Loucy (cell line): ENCODE measurements around the gene TUBGCP3.

Experiments
- H2AFZ ChIP-seq: fragments of 200-600 bp; sonication (generic); 2 replicates; pipeline ENCODE4 v1.6.0; 2016; ENCODE audit warnings: antibody characterized with exemption, mild to moderate bottlenecking, low read length, moderate library complexity
- H3F3A ChIP-seq: fragments of 200-600 bp; 2 replicates; pipeline ENCODE4 v1.6.0; 2016; ENCODE audit warnings: antibody characterized with exemption, low read depth, mild to moderate bottlenecking
- H3K27me3 ChIP-seq: fragments of 200-600 bp; sonication (generic); 2 replicates; pipeline ENCODE4 v1.6.1; 2014; ENCODE audit warnings: low read length, mild to moderate bottlenecking; ENCODE audit not compliant: insufficient read depth, poor library complexity, severe bottlenecking
- H3K36me3 ChIP-seq: fragments of 200-600 bp; sonication (generic); 2 replicates; pipeline ENCODE4 v1.6.1; 2016; ENCODE audit warnings: low read length; ENCODE audit not compliant: insufficient read depth
- H3K4me1 ChIP-seq: fragments of 200-600 bp; sonication (generic); 2 replicates; pipeline ENCODE4 v1.5.1; 2014; ENCODE audit warnings: low read length, mild to moderate bottlenecking; ENCODE audit not compliant: insufficient read depth, poor library complexity, severe bottlenecking
- H3K4me2 ChIP-seq: fragments of 200-600 bp; sonication (generic); 2 replicates; pipeline ENCODE4 v1.6.0; 2014; ENCODE audit warnings: antibody characterized with exemption, low read length, low read depth, mild to moderate bottlenecking; ENCODE audit not compliant: poor library complexity, severe bottlenecking
- H3K4me3 ChIP-seq: fragments of 200-600 bp; sonication (generic); 2 replicates; pipeline ENCODE4 v1.5.1; 2014; ENCODE audit warnings: low read length, mild to moderate bottlenecking, mixed read lengths; ENCODE audit not compliant: poor library complexity, severe bottlenecking
- H3K79me2 ChIP-seq: fragments of 200-600 bp; sonication (generic); 2 replicates; pipeline ENCODE4 v1.6.1; 2014; ENCODE audit warnings: low read length; ENCODE audit not compliant: insufficient read depth
- H3K9ac ChIP-seq: fragments of 200-600 bp; sonication (generic); 2 replicates; pipeline ENCODE4 v1.6.0; 2014; ENCODE audit warnings: mild to moderate bottlenecking, low read depth, low read length, moderate library complexity; ENCODE audit not compliant: poor library complexity, severe bottlenecking
- H3K9me2 ChIP-seq: fragments of 200-600 bp; sonication (generic); replicated peaks from 2 replicates; pipeline ENCODE4 v1.6.1; 2016; ENCODE audit warnings: low read depth, low read length, mixed read lengths
- H3K9me3 ChIP-seq: fragments of 200-600 bp; sonication (generic); 2 replicates; pipeline ENCODE4 v1.6.1; 2014; ENCODE audit warnings: mild to moderate bottlenecking, antibody characterized with exemption, low read length, low read depth; ENCODE audit not compliant: insufficient read depth
- H4K20me1 ChIP-seq: fragments of 200-600 bp; sonication (generic); 2 replicates; pipeline ENCODE4 v1.6.0; 2014; ENCODE audit warnings: antibody characterized with exemption, low read length, mild to moderate bottlenecking; ENCODE audit not compliant: insufficient read depth, poor library complexity, severe bottlenecking
- CTCF ChIP-seq: fragments of 200-600 bp; sonication (generic); conservative IDR thresholded peaks from 2 replicates; pipeline ENCODE4 v1.5.1; 2014; ENCODE audit warnings: mild to moderate bottlenecking, antibody characterized with exemption, low read length
- EZH2phosphoT487 ChIP-seq: fragments of 200-600 bp; IDR thresholded peaks from 2 replicates; pipeline ENCODE4 v1.6.1; 2018; ENCODE audit warnings: antibody characterized with exemption, mild to moderate bottlenecking, moderate library complexity, borderline replicate concordance

TUBGCP3 gene

GRCh38 chr13:112522578-112522977, 65.4 kb downstream of the TUBGCP3 start:
- Histone ChIP-seq H3K4me1 (no peaks in the 10 kb centered on the region), H3K9me2 (no peaks in the 10 kb centered on the region), H3K36me3 (peaks cover 38% of the 10 kb centered on the region; the same call in 1 of the 2 replicates)

GRCh38 chr13:112521073-112521685, 66.8 kb downstream of the TUBGCP3 start:
- H3K9me3 ChIP-seq = no peaks in the 10 kb centered on the region
- no peaks in the 10 kb centered on the region for H3K27me3 ChIP-seq
- H3K4me2 ChIP-seq = no peak overlapping the region
- no peaks in the 10 kb centered on the region for H3K79me2 ChIP-seq
- H2AFZ ChIP-seq = no peak overlapping the region
- no peaks in the 10 kb centered on the region for H3K4me1 ChIP-seq
- no peaks in the 10 kb centered on the region for H3F3A ChIP-seq
- H3K9me2 ChIP-seq = no peaks in the 10 kb centered on the region
- H4K20me1 ChIP-seq = no peaks in the 10 kb centered on the region
- no peak overlapping the region for H3K4me3 ChIP-seq
- no peak overlapping the region for H3K9ac ChIP-seq
- H3K36me3 ChIP-seq = peaks cover 51% of the 10 kb centered on the region; the same call in 1 of the 2 replicates
- TF ChIP-seq EZH2phosphoT487 = no peak
- TF ChIP-seq CTCF = no peak

More at GRCh38 chr13:112522578-112522977, 65.4 kb downstream of the TUBGCP3 start:
- TF ChIP-seq CTCF = no peak
- H4K20me1 ChIP-seq = no peaks in the 10 kb centered on the region
- no peaks in the 10 kb centered on the region for H3K9me3 ChIP-seq
- no peaks in the 10 kb centered on the region for H3F3A ChIP-seq
- no peaks in the 10 kb centered on the region for H3K79me2 ChIP-seq
- no peak overlapping the region for H2AFZ ChIP-seq
- H3K27me3 ChIP-seq = no peaks in the 10 kb centered on the region
- no peak overlapping the region for H3K4me2 ChIP-seq
- no peak overlapping the region for H3K4me3 ChIP-seq
- no peak overlapping the region for H3K9ac ChIP-seq

GRCh38 chr13:112519517-112520060, 68.4 kb downstream of the TUBGCP3 start:
- Histone ChIP-seq H2AFZ (no peak overlapping the region), H3K4me2 (no peak overlapping the region), H3K79me2 (no peaks in the 10 kb centered on the region), H3K4me3 (no peak overlapping the region), H3K27me3 (no peaks in the 10 kb centered on the region), H3K9me2 (no peaks in the 10 kb centered on the region), H4K20me1 (no peaks in the 10 kb centered on the region), H3K9me3 (no peaks in the 10 kb centered on the region), H3K9ac (no peak overlapping the region), H3K36me3 (peaks cover 60% of the 10 kb centered on the region; the same call in 1 of the 2 replicates), H3F3A (no peaks in the 10 kb centered on the region), H3K4me1 (no peaks in the 10 kb centered on the region)
- TF ChIP-seq CTCF (no peak), EZH2phosphoT487 (no peak)
